HepG2 (cell line): ENCODE data around the gene GNG3. TPM values are rescaled to one million over a fixed set of nuclear protein-coding genes. Genes with fewer than 3 reads are reported as not detected.
A peak's percentile ranks its signal among the peaks of the same experiment; 100 is the strongest.

ENCODE experiments used
- ARNT ChIP-seq: fragments of 450-650 bp; IDR thresholded peaks from 2 replicates; pipeline ENCODE4 v1.6.1; 2017
- ATF2 ChIP-seq: sonication (generic); formaldehyde crosslinking; IDR thresholded peaks from 2 replicates; pipeline ENCODE4 v1.4.0; 2020; ENCODE audit warnings: missing genetic modification reagents
- ATF3 ChIP-seq: sonication (generic); formaldehyde crosslinking; IDR thresholded peaks from 2 replicates; pipeline ENCODE4 v1.4.0; 2020; ENCODE audit warnings: missing genetic modification reagents
- CENPT ChIP-seq: sonication (generic); formaldehyde crosslinking; IDR thresholded peaks from 2 replicates; pipeline ENCODE4 v1.8.0; 2022; ENCODE audit warnings: low read depth, mild to moderate bottlenecking, moderate library complexity, missing genetic modification reagents
- JUN ChIP-seq: sonication (generic); formaldehyde crosslinking; IDR thresholded peaks from 2 replicates; pipeline ENCODE4 v1.4.0; 2020; ENCODE audit warnings: mild to moderate bottlenecking, missing genetic modification reagents
- KAT2B ChIP-seq: fragments of 150-350 bp; IDR thresholded peaks from 2 replicates; pipeline ENCODE4 v1.6.1; 2014; ENCODE audit warnings: low read depth, low read length, borderline replicate concordance
- KDM5B ChIP-seq: sonication (generic); formaldehyde crosslinking; IDR thresholded peaks from 2 replicates; pipeline ENCODE4 v1.4.0; 2020; ENCODE audit warnings: missing genetic modification reagents, mild to moderate bottlenecking, borderline replicate concordance
- NFIC ChIP-seq: IDR thresholded peaks from 2 replicates; pipeline ENCODE4 v1.6.1; 2012; ENCODE audit warnings: mild to moderate bottlenecking, low read length, inconsistent platforms
- RNF2 ChIP-seq: fragments of 450-650 bp; conservative IDR thresholded peaks from 2 replicates; pipeline ENCODE4 v1.6.1; 2016; ENCODE audit warnings: low read depth
- STAT5B ChIP-seq: sonication (generic); formaldehyde crosslinking; IDR thresholded peaks from 2 replicates; pipeline ENCODE4 v1.4.0; 2020; ENCODE audit warnings: missing genetic modification reagents
- TSC22D2 ChIP-seq: sonication (generic); formaldehyde crosslinking; IDR thresholded peaks from 2 replicates; pipeline ENCODE4 v1.5.1; 2020; ENCODE audit warnings: missing genetic modification reagents, mild to moderate bottlenecking, borderline replicate concordance
- USF2 ChIP-seq, 2 experiments: sonication (generic) in 1 of 2; formaldehyde crosslinking in 1 of 2; IDR thresholded peaks; 2 replicates each; pipeline versions ENCODE4 v1.5.1 to v1.6.1; 2011 to 2020; ENCODE audit warnings: borderline replicate concordance in 1 of 2, low read depth in 1 of 2, low read length in 1 of 2, mild to moderate bottlenecking in 1 of 2, missing genetic modification reagents in 1 of 2, moderate library complexity in 1 of 2
- ZBTB10 ChIP-seq: sonication (generic); formaldehyde crosslinking; IDR thresholded peaks from 2 replicates; pipeline ENCODE4 v1.4.0; 2020; ENCODE audit warnings: missing genetic modification reagents, borderline replicate concordance
- ZNF251 ChIP-seq: sonication (generic); formaldehyde crosslinking; IDR thresholded peaks from 2 replicates; pipeline ENCODE4 v1.9.0; 2021; ENCODE audit warnings: mild to moderate bottlenecking, missing genetic modification reagents
- ZNF333 ChIP-seq: sonication (generic); formaldehyde crosslinking; IDR thresholded peaks from 2 replicates; pipeline ENCODE4 v1.4.0; 2020; ENCODE audit warnings: mild to moderate bottlenecking, missing genetic modification reagents, borderline replicate concordance
- ZNF414 ChIP-seq: sonication (generic); formaldehyde crosslinking; IDR thresholded peaks from 2 replicates; pipeline ENCODE4 v1.5.0; 2020; ENCODE audit warnings: missing genetic modification reagents
- ZNF510 ChIP-seq: sonication (generic); formaldehyde crosslinking; IDR thresholded peaks from 2 replicates; pipeline ENCODE4 v1.4.0; 2020; ENCODE audit warnings: low read depth, mild to moderate bottlenecking, missing genetic modification reagents
- ZNF790 ChIP-seq: sonication (generic); formaldehyde crosslinking; IDR thresholded peaks from 2 replicates; pipeline ENCODE4 v1.8.0; 2022; ENCODE audit warnings: missing genetic modification reagents, mild to moderate bottlenecking, borderline replicate concordance
- polyA plus RNA-seq, 8 experiments: library from polyadenylated mRNA; depleted of rRNA in 3 of 8; stranded (reverse) in 7 of 8; unstranded in 1 of 8; fragments of >200 nt; fragmentation: Illumina TruSeq in 4 of 8; extraction: Trizol in 4 of 8; gene quantifications; 2 replicates each; pipeline versions ENCODE4 v1.2.1 to v1.2.3, GENCODE V29; 2011 to 2016; ENCODE audit warnings: low read depth in 4 of 8, missing spikeins in 1 of 8, mixed read lengths in 1 of 8; ENCODE audit not compliant: insufficient read depth in 1 of 8
- total RNA-seq, 5 experiments: library from RNA; depleted of rRNA; stranded (reverse); fragments of >200 nt; fragmentation: Illumina TruSeq; extraction: Trizol; gene quantifications; 2 replicates each; pipeline ENCODE4 v1.2.3, GENCODE V29; 2016; ENCODE audit warnings: low read depth in 1 of 5
- TF ChIP-seq, protein P1 (sequence below): sonication (generic); formaldehyde crosslinking; conservative IDR thresholded peaks from 2 replicates; pipeline ENCODE4 v1.8.0; 2022; ENCODE audit warnings: low read depth, missing genetic modification reagents

Gene GNG3
- total and polyA plus RNA-seq, 2 of the 13 experiments (the other 11 are each of a cell fraction or from before 2014, with no cell fraction given): not detected

DNA sequence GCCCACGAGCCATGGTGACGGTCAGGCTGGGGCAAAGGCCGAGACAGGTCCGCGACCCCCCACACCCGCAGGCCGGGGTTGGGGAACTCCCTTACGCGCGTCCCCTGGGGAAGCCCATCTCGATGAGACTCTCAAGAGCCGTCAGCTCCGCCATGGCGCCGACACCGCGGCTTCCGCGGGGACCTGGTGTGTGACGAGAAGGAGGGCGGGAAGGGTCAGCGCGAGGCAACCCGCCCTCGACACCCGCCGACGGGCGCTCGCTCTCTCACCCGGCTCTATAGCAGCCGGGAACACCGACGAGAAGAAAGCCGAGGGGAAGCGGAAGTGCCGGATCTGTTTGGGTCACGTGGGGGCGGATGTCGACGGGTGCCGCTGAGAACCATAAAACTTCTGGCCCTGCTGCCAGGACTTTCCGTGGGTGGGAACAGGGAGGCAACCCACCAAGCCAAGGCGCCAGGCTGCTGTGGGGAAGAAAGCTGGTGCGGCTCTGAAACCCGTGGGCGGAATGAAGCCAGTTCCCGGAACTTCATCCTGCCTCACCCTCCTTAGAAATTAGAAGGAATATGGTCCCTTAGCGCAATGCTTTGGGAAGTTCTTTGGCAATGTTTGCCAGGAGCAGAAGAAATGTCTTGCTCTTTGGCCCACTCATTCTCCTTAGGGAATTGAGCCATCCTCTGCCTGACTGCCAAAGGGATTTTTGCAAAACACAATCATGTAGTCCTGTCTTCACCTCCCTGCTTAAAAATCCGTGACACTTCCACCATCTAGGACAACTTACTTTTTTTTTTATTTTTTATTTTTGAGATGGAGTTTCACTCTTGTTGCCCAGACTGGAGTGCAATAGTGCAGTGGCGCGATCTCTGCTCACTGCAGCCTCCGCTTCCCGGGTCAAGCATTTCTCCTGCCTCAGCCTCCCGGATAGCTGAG is 28.4 kb upstream of the GNG3 start, which contains the start of gene UBXN1 (continued):
- TF ChIP-seq KDM5B (CRISPR knock-in tag) (peak; percentile 82), USF2 (IDR thresholded peaks at IDR 0.05; ENCODE audit: low read depth, low read length) (peak; percentile 95), USF2 (CRISPR knock-in tag; IDR thresholded peaks at IDR 0.05; ENCODE audit: borderline replicate concordance) (peak; percentile 99; the same call in 1 of the 2 replicates), JUN (no peak), ZNF333 (no peak), TSC22D2 (CRISPR knock-in tag) (peak; percentile 81; the same call in 1 of the 2 replicates), ATF3 (CRISPR knock-in tag) (no peak), CENPT (no peak), ZNF510 (CRISPR knock-in tag) (no peak), ZNF414 (CRISPR knock-in tag) (peak; percentile 71), ZNF251 (CRISPR knock-in tag) (no peak), ARNT (no peak), ZBTB10 (CRISPR knock-in tag) (no peak), STAT5B (CRISPR knock-in tag) (no peak), NFIC (peak; percentile 38; the same call in 1 of the 2 replicates), ATF2 (CRISPR knock-in tag) (peak; percentile 71), ZNF790 (CRISPR knock-in tag) (peak; percentile 49; the same call in 1 of the 2 replicates), RNF2 (no peak), KAT2B (no peak)
- TF ChIP-seq, protein P1, sequence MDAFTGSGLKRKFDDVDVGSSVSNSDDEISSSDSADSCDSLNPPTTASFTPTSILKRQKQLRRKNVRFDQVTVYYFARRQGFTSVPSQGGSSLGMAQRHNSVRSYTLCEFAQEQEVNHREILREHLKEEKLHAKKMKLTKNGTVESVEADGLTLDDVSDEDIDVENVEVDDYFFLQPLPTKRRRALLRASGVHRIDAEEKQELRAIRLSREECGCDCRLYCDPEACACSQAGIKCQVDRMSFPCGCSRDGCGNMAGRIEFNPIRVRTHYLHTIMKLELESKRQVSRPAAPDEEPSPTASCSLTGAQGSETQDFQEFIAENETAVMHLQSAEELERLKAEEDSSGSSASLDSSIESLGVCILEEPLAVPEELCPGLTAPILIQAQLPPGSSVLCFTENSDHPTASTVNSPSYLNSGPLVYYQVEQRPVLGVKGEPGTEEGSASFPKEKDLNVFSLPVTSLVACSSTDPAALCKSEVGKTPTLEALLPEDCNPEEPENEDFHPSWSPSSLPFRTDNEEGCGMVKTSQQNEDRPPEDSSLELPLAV: no peak
